RWPE2 (cell line): ENCODE measurements around the gene SOX8.

Experiments
- ATAC-seq: fragments of 200-7000 bp; cut with Tn5 transposase; 3 replicates; pipeline ENCODE4 v1.9.1; 2021; ENCODE audit warnings: low read depth
- DNase-seq: peaks from one replicate; pipeline ENCODE4 v3.0.0-alpha.2; 2020; ENCODE audit warnings: low spot score
- H3K27ac ChIP-seq: fragments of 450-650 bp; 2 replicates; pipeline ENCODE4 v1.5.1; 2017; ENCODE audit warnings: mild to moderate bottlenecking; ENCODE audit not compliant: poor library complexity, severe bottlenecking
- H3K27me3 ChIP-seq: fragments of 250-450 bp; sonication (Bioruptor Pico); 2 replicates; pipeline ENCODE4 v1.5.1; 2021; ENCODE audit warnings: mild to moderate bottlenecking, moderate library complexity; ENCODE audit not compliant: insufficient read depth, poor library complexity, severe bottlenecking
- H3K36me3 ChIP-seq: fragments of 250-450 bp; sonication (Bioruptor Pico); 2 replicates; pipeline ENCODE4 v1.5.1; 2020; ENCODE audit warnings: low read depth, mild to moderate bottlenecking, moderate library complexity
- H3K4me1 ChIP-seq: fragments of 250-450 bp; sonication (Bioruptor Pico); 2 replicates; pipeline ENCODE4 v1.5.1; 2021; ENCODE audit warnings: mild to moderate bottlenecking, moderate library complexity; ENCODE audit not compliant: insufficient read depth, poor library complexity, severe bottlenecking
- H3K4me3 ChIP-seq: fragments of 250-450 bp; sonication (Bioruptor Pico); 2 replicates; pipeline ENCODE4 v1.5.1; 2021; ENCODE audit warnings: mild to moderate bottlenecking, moderate library complexity; ENCODE audit not compliant: severe bottlenecking
- H3K9me3 ChIP-seq: fragments of 250-450 bp; sonication (Bioruptor Pico); 2 replicates; pipeline ENCODE4 v1.5.1; 2021; ENCODE audit warnings: mild to moderate bottlenecking, moderate library complexity; ENCODE audit not compliant: severe bottlenecking
- TF ChIP-seq, protein P1 (sequence below): fragments of 450-650 bp; IDR thresholded peaks from one replicate; pipeline ENCODE4 v1.5.1; 2017; ENCODE audit warnings: mild to moderate bottlenecking, moderate library complexity; ENCODE audit not compliant: poor library complexity, severe bottlenecking

Gene SOX8

GRCh38 chr16:1035066-1035415 lies 53.5 kb downstream of the SOX8 start:
- ATAC-seq (no peak), DNase-seq (no peak)
- no peaks in the 10 kb centered on the region for H3K27me3 ChIP-seq
- no peak overlapping the region for H3K27ac ChIP-seq
- no peaks in the 10 kb centered on the region for H3K36me3 ChIP-seq
- peaks cover 8% of the 10 kb centered on the region for H3K4me1 ChIP-seq
- no peak overlapping the region for H3K4me3 ChIP-seq
- H3K9me3 ChIP-seq, result no peaks in the 10 kb centered on the region
- TF ChIP-seq, protein P1, sequence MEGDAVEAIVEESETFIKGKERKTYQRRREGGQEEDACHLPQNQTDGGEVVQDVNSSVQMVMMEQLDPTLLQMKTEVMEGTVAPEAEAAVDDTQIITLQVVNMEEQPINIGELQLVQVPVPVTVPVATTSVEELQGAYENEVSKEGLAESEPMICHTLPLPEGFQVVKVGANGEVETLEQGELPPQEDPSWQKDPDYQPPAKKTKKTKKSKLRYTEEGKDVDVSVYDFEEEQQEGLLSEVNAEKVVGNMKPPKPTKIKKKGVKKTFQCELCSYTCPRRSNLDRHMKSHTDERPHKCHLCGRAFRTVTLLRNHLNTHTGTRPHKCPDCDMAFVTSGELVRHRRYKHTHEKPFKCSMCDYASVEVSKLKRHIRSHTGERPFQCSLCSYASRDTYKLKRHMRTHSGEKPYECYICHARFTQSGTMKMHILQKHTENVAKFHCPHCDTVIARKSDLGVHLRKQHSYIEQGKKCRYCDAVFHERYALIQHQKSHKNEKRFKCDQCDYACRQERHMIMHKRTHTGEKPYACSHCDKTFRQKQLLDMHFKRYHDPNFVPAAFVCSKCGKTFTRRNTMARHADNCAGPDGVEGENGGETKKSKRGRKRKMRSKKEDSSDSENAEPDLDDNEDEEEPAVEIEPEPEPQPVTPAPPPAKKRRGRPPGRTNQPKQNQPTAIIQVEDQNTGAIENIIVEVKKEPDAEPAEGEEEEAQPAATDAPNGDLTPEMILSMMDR, result no peak

DNA sequence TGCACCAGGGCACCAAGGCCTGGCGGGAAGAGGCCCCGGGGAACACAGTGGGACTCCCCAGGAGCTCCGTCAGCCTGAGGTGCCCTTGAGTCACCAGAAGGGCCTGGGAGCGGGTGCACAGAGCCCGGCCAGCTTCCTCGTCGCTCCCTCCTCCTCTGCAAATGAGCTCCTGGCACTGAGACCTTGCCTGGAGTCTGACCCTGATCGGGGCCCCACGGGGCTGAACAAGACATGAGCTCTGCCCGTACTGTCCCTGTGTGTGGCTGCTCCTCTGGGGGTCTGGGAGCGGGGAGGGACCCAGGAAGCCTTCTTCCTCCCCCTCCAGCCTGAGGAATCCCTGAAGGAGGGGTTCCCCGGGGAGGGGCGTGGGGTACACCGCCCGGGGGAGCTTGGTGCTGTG lies 54.6 kb downstream of the SOX8 start:
- no peaks in the 10 kb centered on the region for H3K27me3 ChIP-seq
- no peak overlapping the region for H3K4me3 ChIP-seq
- H3K27ac ChIP-seq, result no peak overlapping the region
- ATAC-seq, result no peak
- no peaks in the 10 kb centered on the region for H3K9me3 ChIP-seq
- no peak for DNase-seq
- H3K36me3 ChIP-seq, result no peaks in the 10 kb centered on the region
- TF ChIP-seq, protein P1, result no peak
- peaks cover 8% of the 10 kb centered on the region for H3K4me1 ChIP-seq
